Spleen (tissue), 11 donors: ENCODE results near the gene VPS8. TPM values are rescaled to one million over a fixed set of nuclear protein-coding genes. Genes with fewer than 3 reads are reported as not detected.

Experiments
- DNase-seq: peaks from one replicate; pipeline ENCODE4 v3.0.0-alpha.2; 2020
- H3K27ac ChIP-seq, 8 donors: fragments of 200-600 bp; sonication (generic) in 7 of 8; 1 replicate in 4 of 8; 2 replicates in 4 of 8; pipeline versions ENCODE4 v1.5.0 to v1.8.0; 2016 to 2021; ENCODE audit warnings: inconsistent platforms in 4 of 8, mild to moderate bottlenecking in 4 of 8, moderate library complexity in 1 of 8
- H3K27me3 ChIP-seq, 7 donors: fragments of 200-600 bp; sonication (generic) in 6 of 7; replicated peaks in 1 of 7; 1 replicate in 4 of 7; 2 replicates in 3 of 7; pipeline versions ENCODE4 v1.5.0 to v1.8.0; 2016 to 2021; ENCODE audit warnings: inconsistent platforms in 3 of 7, mild to moderate bottlenecking in 1 of 7
- H3K36me3 ChIP-seq, 6 donors: fragments of 200-600 bp; sonication (generic) in 5 of 6; 1 replicate in 4 of 6; 2 replicates in 2 of 6; pipeline versions ENCODE4 v1.5.0 to v1.8.0; 2016 to 2021; ENCODE audit warnings: inconsistent platforms in 2 of 6
- H3K4me1 ChIP-seq, 6 donors: fragments of 200-600 bp; sonication (generic) in 5 of 6; 1 replicate in 3 of 6; 2 replicates in 3 of 6; pipeline versions ENCODE4 v1.5.0 to v1.8.0; 2016 to 2021; ENCODE audit warnings: inconsistent platforms in 3 of 6
- H3K4me3 ChIP-seq, 8 donors: fragments of 200-600 bp; sonication (generic) in 7 of 8; 1 replicate in 4 of 8; 2 replicates in 4 of 8; pipeline versions ENCODE4 v1.5.0 to v1.8.0; 2016 to 2021; ENCODE audit warnings: inconsistent platforms in 4 of 8, mild to moderate bottlenecking in 4 of 8, moderate library complexity in 2 of 8
- H3K9me3 ChIP-seq, 8 donors: fragments of 200-600 bp; sonication (generic) in 7 of 8; 1 replicate in 4 of 8; 2 replicates in 4 of 8; pipeline versions ENCODE4 v1.5.0 to v1.8.0; 2016 to 2021; ENCODE audit warnings: inconsistent platforms in 4 of 8
- CTCF ChIP-seq, 11 experiments: fragments of 200-600 bp in 7 of 11; fragments of 450-650 bp in 4 of 11; sonication (generic) in 4 of 11; IDR thresholded peaks in 8 of 11; conservative IDR thresholded peaks in 3 of 11; 1 replicate in 7 of 11; 2 replicates in 4 of 11; pipeline versions ENCODE4 v1.4.0 to v1.8.0; 2016 to 2021; ENCODE audit warnings: antibody characterized with exemption in 11 of 11, inconsistent platforms in 4 of 11, mild to moderate bottlenecking in 1 of 11
- POLR2A ChIP-seq, 3 donors: fragments of 450-650 bp; IDR thresholded peaks; one replicate each; pipeline ENCODE4 v1.5.1; 2017; ENCODE audit warnings: antibody characterized with exemption in 3 of 3, mild to moderate bottlenecking in 1 of 3
- POLR2AphosphoS5 ChIP-seq, 3 donors: sonication (generic); formaldehyde crosslinking; IDR thresholded peaks; one replicate each; pipeline ENCODE4 v1.5.1; 2017; ENCODE audit warnings: antibody characterized with exemption in 3 of 3
- WGBS, 5 donors: extraction: QIAGEN DNeasy Blood & Tissue Kit in 3 of 5; methylation state at CpG; one replicate each; pipeline versions ENCODE4 v1.1.5 to v1.1.7; 2013 to 2018; 5-methylcytosine and 5-hydroxymethylcytosine counted together
- intact Hi-C: fragments of 100-400 bp; cut with DNase I; formaldehyde crosslinking; loops from one replicate; pipeline ENCODE4 v1.15.0; 2023; ENCODE audit warnings: low total_unique reads
- polyA plus RNA-seq, 3 donors: library from polyadenylated mRNA; stranded (reverse); fragments of 200-250 nt; gene quantifications; one replicate each; pipeline ENCODE4 v1.2.1, GENCODE V29; 2013
- total RNA-seq, 7 donors: library from RNA; depleted of rRNA in 3 of 7; stranded (reverse); fragments of >200 nt in 3 of 7; fragmentation: NEBNext Ultra II Directional in 4 of 7; extraction: Animal tissue kit (Norgen Biotek cat#: 25700) in 4 of 7; gene quantifications; one replicate each; pipeline versions ENCODE4 v1.1.0 to v1.2.1, GENCODE V29; 2016 to 2021
- donor health status: healthy with polysubstance abuse.
- donor health status: DM: no; HTN: no; CAD: no; lungs with moderate emphysema.
- donor health status: DM: no; HTN: no; CAD: no.
- donor health status: Bipolar disorder and iron deficiency.
- donor health status: healthy.
- donor health status: DM: no; HTN: no; CAD: no.
- donor health status: DM: yes; HTN: yes; CAD: no.

VPS8 gene
- total and polyA plus RNA-seq, 10 donors, result 9.1 to 169 (median 97.5) TPM

- WGBS, 5 donors, result 83 to 96% (median 93%) methylated on average over 4 of the region's 4 CpGs
- H3K9me3 ChIP-seq, result no peaks in the 10 kb centered on the region
- no peaks in the 10 kb centered on the region for H3K36me3 ChIP-seq
- H3K4me3 ChIP-seq, result no peak overlapping the region
- intact Hi-C loops, result no loop called here
- DNase-seq, result no peak
- H3K27ac ChIP-seq, result no peak overlapping the region
- peaks cover 0 to 35% (median 11%) of the 10 kb centered on the region in 6 donors for H3K4me1 ChIP-seq
- peaks cover 0 to 18% (median 4%) of the 10 kb centered on the region in 7 donors for H3K27me3 ChIP-seq
- no peak for TF ChIP-seq CTCF (IDR thresholded peaks at IDR 0.05 in 8 of 11, conservative IDR thresholded peaks at IDR 0.05 in 3 of 11)
- TF ChIP-seq POLR2AphosphoS5 (IDR thresholded peaks at IDR 0.05), result no peak
- TF ChIP-seq POLR2A (IDR thresholded peaks at IDR 0.05), result no peak
Measured at GRCh38 chr3:184802150-184802549, 9.8 kb upstream of the VPS8 start.

- 91 to 100% (median 94%) methylated on average over 1 of the region's 1 CpG for WGBS, 5 donors
- Histone ChIP-seq H3K4me1 (peaks cover 0 to 35% (median 11%) of the 10 kb centered on the region in 6 donors), H3K9me3 (no peaks in the 10 kb centered on the region), H3K4me3 (peak overlapping the region in 1 of 8 donors; percentile 56), H3K36me3 (no peaks in the 10 kb centered on the region), H3K27ac (peak overlapping the region in 7 of 8 donors; percentile 68 to 91 (median 80)), H3K27me3 (peaks cover 0 to 7% (median 0%) of the 10 kb centered on the region in 7 donors)
- intact Hi-C loops, result no loop called here
- TF ChIP-seq POLR2AphosphoS5 (IDR thresholded peaks at IDR 0.05) (no peak), POLR2A (IDR thresholded peaks at IDR 0.05) (no peak), CTCF (IDR thresholded peaks at IDR 0.05 in 8 of 11, conservative IDR thresholded peaks at IDR 0.05 in 3 of 11) (no peak)
- DNase-seq, result no peak
Measured at GRCh38 chr3:184804801-184805200, 7.2 kb upstream of the VPS8 start.

- Histone ChIP-seq H3K4me1 (peaks cover 0 to 35% (median 11%) of the 10 kb centered on the region in 6 donors), H3K4me3 (peak overlapping the region in 1 of 8 donors; percentile 56), H3K27ac (peak overlapping the region in 7 of 8 donors; percentile 68 to 91 (median 80)), H3K27me3 (peaks cover 0 to 2% (median 0%) of the 10 kb centered on the region in 7 donors), H3K36me3 (no peaks in the 10 kb centered on the region), H3K9me3 (no peaks in the 10 kb centered on the region)
- no peak for TF ChIP-seq POLR2A (IDR thresholded peaks at IDR 0.05)
- TF ChIP-seq CTCF (IDR thresholded peaks at IDR 0.05 in 8 of 11, conservative IDR thresholded peaks at IDR 0.05 in 3 of 11), result peak in 1 of 11 experiments; percentile 18
- WGBS, 5 donors, result 33 to 55% (median 48%) methylated on average over 3 of the region's 3 CpGs
- DNase-seq, result no peak
- intact Hi-C loops, result no loop called here
Measured at GRCh38 chr3:184805351-184806038, 6.5 kb upstream of the VPS8 start.

GRCh38 chr3:184806567-184807271 is 5.2 kb upstream of the VPS8 start:
- Histone ChIP-seq H3K27ac (peak overlapping the region in 1 of 8 donors; percentile 91), H3K9me3 (no peaks in the 10 kb centered on the region), H3K36me3 (no peaks in the 10 kb centered on the region), H3K4me1 (peaks cover 0 to 45% (median 17%) of the 10 kb centered on the region in 6 donors), H3K4me3 (no peak overlapping the region), H3K27me3 (no peaks in the 10 kb centered on the region)
- DNase-seq, result no peak
- intact Hi-C loops, result no loop called here
- 88 to 98% (median 97%) methylated on average over 5 of the region's 5 CpGs for WGBS, 5 donors
- TF ChIP-seq POLR2A (IDR thresholded peaks at IDR 0.05), result no peak
- no peak for TF ChIP-seq CTCF (IDR thresholded peaks at IDR 0.05 in 8 of 11, conservative IDR thresholded peaks at IDR 0.05 in 3 of 11)
- no peak for TF ChIP-seq POLR2AphosphoS5 (IDR thresholded peaks at IDR 0.05)
